Measurements from ENCODE around the gene INVS.
"Not testable (repeated sequence)": the region's sequence is repeated elsewhere in the genome, so short reads cannot be mapped to it uniquely, and the experiment has no call there.

Gene INVS

GRCh38 chr9:100281676-100282387, 182.8 kb downstream of the INVS start:
- no peak for DNase-seq

- DNase-seq: no peak
Measured at GRCh38 chr9:100282388-100282719, 183.3 kb downstream of the INVS start.

DNA sequence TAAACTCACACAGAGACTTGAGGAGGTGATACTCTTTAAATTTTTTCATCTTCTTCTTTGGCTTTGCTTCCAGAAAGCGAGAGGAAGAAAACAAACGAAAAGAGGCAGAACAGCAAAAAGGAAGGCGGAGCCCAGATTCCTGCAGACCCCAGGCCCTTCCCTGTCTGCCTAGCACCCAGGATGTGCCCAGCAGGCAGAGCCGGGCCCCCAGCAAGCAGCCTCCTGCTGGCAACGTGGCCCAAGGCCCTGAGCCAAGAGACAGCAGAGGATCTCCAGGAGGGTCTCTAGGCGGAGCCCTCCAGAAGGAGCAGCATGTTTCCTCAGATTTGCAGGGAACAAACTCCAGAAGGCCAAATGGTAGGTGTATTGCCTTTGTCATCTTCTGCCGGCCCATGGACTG, 185.2 kb downstream of the INVS start:
- no peak for DNase-seq

DNA sequence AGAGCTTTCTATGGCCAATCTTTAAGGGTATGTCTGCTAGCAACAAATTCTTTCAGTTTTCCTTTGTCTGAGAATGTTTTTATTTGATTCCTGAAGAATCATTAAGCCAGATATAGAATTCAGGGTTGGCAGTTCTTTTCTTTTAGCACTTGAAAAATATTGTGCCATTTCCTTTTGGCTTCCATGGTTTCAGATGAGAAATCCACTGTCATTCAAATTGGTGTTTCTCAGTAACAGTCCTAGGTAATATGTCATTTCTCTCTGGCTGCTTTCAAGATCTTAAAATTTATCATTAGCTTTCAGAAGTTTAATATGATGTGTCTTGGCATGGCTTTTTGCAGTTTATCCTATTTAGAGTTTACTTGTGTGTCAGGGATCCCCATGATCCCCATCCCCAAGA, 186.0 kb downstream of the INVS start:
- no peak for DNase-seq

GRCh38 chr9:100285601-100286000, 186.6 kb downstream of the INVS start:
- no peak for DNase-seq

GRCh38 chr9:100286257-100286656, 187.2 kb downstream of the INVS start:
- DNase-seq: no peak

GRCh38 chr9:100287186-100287585, 188.1 kb downstream of the INVS start:
- DNase-seq: no peak

GRCh38 chr9:100290714-100291113, 191.7 kb downstream of the INVS start:
- no peak for DNase-seq

GRCh38 chr9:100292414-100292813, 193.4 kb downstream of the INVS start:
- DNase-seq: no peak

- no peak for DNase-seq
Measured at GRCh38 chr9:100294341-100294740, 195.3 kb downstream of the INVS start.

DNA sequence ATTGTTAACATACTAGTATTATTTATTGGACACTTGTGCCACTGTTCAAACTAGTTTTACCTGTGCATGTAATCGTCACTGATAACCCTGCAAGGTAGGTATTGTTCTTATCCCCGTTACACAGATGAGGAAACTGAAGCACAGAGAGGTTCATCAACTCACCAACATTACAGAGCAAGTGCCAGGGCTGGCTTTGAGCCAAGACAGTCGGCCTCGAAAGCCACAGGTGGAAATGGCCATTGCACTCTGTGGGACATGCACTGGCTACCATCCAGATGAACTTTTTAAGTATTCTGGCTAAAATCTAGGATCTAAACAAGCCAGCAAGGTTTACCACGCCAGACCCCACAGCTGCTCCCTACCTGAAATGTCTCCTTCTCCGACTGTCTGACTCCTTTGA, 195.8 kb downstream of the INVS start:
- DNase-seq: no peak

- no peak for DNase-seq
Measured at GRCh38 chr9:100295240-100295639, 196.2 kb downstream of the INVS start.

GRCh38 chr9:100296407-100296806, 197.4 kb downstream of the INVS start:
- no peak for DNase-seq

DNA sequence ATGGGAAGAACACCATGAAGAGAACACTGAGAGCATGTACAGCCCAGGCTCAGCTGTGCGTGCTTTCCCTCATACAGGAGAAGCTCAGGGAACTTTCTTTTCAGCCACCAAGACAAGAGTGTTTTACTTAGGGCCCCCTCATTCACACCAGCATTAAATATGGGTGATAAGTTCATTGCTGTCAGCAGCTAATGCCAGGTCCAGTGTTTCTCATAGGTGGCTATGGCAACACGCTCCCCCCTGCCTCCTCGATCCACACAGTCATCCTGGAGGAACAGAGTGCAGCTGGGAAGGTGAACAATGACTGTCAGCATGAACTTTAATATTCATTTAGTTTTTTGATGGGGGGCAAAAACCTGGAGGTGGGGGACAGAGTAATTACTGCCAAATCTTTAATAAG, 199.3 kb downstream of the INVS start:
- no peak for DNase-seq

- DNase-seq: no peak
Measured at GRCh38 chr9:100303747-100304146, 204.7 kb downstream of the INVS start.

- DNase-seq: no peak
Measured at GRCh38 chr9:100306283-100306682, 207.2 kb downstream of the INVS start.

DNA sequence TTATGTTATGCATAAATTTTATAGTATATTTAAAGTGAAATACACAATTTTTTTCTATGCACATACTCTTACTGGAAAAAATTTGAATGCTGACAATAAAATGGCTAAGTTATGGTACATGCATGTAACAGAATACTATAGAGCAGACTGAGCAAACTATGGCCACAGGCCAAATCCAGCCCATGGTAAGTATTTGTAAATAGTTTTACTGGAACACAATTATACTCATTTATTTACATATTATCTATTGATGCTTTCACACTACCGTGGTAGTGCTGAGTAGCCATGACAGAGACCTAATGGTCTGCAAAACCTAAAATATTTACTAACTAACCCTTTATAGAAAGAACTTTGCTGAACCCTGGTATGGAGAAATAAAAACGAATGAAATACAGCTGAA, 208.0 kb downstream of the INVS start:
- DNase-seq: no peak

DNA sequence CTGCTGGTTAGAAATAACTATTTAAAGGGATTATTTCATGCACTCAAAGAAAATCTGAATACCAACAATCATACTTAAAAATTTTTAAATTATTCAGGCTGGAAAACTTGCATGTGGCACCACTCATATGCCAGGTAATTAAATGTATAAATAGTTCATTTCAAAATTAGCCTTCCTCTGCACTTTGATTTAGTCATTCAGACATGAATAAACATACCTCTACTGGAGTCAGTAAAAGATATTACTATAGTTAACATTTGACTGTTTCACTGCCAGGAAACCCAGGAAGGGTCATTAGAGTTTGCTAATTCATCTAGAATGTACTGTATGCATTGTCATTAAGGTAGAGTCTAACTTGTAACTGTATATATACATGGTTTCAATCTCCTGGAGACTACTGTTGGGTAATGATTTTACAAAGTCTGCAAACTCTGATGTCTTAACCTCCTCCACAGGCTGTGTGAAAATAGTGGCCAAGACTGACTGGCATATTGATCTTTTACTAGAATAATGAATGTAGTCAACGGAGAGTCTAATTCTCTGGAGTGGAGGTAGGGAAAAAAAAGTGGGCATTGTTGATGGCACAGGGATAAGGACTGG, 210.0 kb downstream of the INVS start:
- no peak for DNase-seq

GRCh38 chr9:100309992-100310391, 210.9 kb downstream of the INVS start:
- DNase-seq: no peak

DNA sequence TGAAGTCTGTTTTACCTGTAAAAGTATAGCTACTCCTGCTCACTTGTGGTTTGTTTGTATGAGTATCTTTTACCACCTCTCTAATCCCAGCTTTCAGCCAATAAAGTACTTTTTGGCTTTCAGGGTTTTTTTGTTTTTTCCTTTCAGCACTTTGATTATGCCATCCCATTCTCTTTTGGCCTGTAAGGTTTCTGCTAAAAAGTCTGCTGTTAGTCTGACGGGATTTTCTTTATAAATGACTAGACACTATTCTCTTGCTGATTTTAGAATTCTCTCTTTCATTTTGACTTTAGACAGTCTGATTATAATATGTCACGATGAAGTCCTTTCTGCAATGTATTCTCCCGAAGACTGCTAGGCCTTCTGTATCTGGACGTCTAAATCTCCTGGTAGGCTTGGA, 216.5 kb downstream of the INVS start:
- DNase-seq: no peak

DNA sequence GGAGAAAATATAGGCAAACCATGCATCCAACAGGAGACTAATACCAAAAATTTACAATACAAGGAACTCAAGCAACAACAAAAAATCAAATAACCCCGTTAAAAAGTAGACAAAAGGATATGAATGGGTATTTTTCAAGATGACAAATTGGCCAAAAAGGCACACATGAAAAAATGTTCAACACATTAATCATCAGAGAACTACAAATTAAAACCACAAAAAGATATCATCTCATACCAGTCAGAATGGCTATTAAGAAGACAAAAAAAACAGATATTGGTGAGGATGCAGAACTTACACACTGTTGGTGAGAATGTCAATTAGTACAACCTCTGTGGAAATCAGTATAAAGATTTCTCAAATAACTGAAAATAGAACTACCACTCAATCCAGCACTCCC, 218.7 kb downstream of the INVS start:
- DNase-seq: no peak

DNA sequence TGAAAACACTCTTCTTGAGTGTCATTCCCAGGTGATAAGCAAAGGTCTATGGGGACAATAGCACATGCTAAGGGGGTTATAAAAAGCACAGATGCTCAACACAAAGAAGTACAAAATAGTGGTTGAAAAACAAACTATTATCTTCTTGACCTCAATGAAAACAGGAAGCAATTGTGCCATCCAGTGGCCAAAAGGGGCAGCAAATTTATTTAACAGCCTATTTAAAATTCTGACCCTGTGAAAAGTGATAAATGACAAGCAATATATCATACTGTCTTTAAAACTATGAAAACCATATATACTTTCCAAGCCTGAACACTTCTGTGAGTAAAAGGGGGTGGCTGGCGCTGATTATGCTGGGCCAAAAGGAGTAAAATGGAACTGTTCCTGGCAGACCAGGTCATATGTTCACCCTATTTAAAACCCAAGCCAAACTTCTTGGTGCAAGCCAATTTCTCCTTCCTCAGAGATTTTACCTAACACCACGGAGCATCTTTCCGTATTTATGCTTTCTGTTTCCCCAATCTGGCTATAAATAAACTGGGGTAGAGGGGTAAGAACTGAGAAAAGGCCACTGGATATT, 224.0 kb downstream of the INVS start:
- DNase-seq: peak; percentile 22

- peak; percentile 38 for DNase-seq
Measured at GRCh38 chr9:100324594-100325200, 225.7 kb downstream of the INVS start.

DNA sequence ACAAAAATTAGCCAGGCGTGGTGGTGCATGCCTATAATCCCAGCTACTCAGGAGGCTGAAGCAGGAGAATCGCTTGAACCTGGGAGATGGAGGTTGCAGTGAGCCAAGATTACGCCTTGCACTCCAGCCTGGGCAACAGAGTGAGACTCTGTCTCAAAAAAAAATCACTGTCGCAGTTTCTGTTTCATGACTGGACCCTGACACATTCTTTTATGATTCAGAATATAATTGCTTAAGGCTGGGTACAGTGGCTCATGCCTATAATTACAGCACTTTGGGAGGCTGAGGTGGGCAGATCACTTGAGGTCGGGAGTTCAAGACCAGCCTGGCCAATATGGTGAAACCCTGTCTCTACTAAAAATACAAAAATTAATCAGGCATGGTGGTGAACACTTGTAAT, 239.7 kb downstream of the INVS start:
- not testable (repeated sequence) for DNase-seq

All from NCI-H510A treated with DMSO at 0.1 percent for 48 hours (cell line).